Nephron progenitor cell (in vitro differentiated cells): Measurements from ENCODE around the gene TEF.

Experiments used
- DNase-seq: peaks from one replicate; pipeline ENCODE4 v3.0.0; 2021
- H3K27ac Mint-ChIP-seq: 2 replicates; pipeline ENCODE4 v1.8.0; 2021; ENCODE audit warnings: mild to moderate bottlenecking, moderate library complexity, mixed read lengths
- H3K27me3 Mint-ChIP-seq: 2 replicates; pipeline ENCODE4 v1.8.0; 2021; ENCODE audit warnings: mild to moderate bottlenecking, low read depth, mixed read lengths; ENCODE audit not compliant: poor library complexity
- H3K36me3 Mint-ChIP-seq: 2 replicates; pipeline ENCODE4 v1.8.0; 2021; ENCODE audit warnings: low read depth, mixed read lengths
- H3K4me1 Mint-ChIP-seq: 2 replicates; pipeline ENCODE4 v1.8.0; 2021; ENCODE audit warnings: mixed read lengths
- H3K4me3 Mint-ChIP-seq: 2 replicates; pipeline ENCODE4 v1.8.0; 2021; ENCODE audit warnings: mild to moderate bottlenecking, moderate library complexity, mixed read lengths
- H3K9me3 Mint-ChIP-seq: 2 replicates; pipeline ENCODE4 v1.8.0; 2021; ENCODE audit warnings: mild to moderate bottlenecking, moderate library complexity, mixed read lengths
- TF ChIP-seq, protein P1 (sequence below): fragments of 200-600 bp; sonication (generic); IDR thresholded peaks from 2 replicates; pipeline ENCODE4 v1.5.0; 2021; ENCODE audit warnings: antibody characterized with exemption

Gene TEF

DNA sequence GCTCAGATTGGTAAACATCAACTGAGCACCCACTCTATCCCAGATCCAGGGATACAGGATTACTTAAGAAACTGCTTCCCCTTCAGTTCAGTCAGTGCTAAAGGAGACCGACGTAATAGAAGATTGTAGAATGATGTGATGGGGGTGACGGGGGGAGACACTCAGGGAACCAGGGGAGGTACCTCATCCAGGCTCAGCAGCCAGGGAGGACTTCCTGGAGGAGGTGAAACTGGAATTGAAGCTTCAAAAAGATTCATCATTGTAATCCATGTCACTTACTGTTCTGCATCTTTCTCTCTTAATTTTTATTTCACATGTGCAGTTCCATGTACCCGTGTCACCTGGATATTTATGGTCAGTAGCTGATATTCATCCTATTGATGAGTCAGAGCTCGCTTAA, 19.1 kb upstream of the TEF start:
- no peaks in the 10 kb centered on the region for H3K36me3 Mint-ChIP-seq
- TF ChIP-seq, protein P1, sequence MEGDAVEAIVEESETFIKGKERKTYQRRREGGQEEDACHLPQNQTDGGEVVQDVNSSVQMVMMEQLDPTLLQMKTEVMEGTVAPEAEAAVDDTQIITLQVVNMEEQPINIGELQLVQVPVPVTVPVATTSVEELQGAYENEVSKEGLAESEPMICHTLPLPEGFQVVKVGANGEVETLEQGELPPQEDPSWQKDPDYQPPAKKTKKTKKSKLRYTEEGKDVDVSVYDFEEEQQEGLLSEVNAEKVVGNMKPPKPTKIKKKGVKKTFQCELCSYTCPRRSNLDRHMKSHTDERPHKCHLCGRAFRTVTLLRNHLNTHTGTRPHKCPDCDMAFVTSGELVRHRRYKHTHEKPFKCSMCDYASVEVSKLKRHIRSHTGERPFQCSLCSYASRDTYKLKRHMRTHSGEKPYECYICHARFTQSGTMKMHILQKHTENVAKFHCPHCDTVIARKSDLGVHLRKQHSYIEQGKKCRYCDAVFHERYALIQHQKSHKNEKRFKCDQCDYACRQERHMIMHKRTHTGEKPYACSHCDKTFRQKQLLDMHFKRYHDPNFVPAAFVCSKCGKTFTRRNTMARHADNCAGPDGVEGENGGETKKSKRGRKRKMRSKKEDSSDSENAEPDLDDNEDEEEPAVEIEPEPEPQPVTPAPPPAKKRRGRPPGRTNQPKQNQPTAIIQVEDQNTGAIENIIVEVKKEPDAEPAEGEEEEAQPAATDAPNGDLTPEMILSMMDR: no peak
- H3K9me3 Mint-ChIP-seq: no peaks in the 10 kb centered on the region
- no peak for DNase-seq
- H3K4me1 Mint-ChIP-seq: peaks cover 43% of the 10 kb centered on the region
- H3K4me3 Mint-ChIP-seq: no peak overlapping the region
- H3K27me3 Mint-ChIP-seq: no peaks in the 10 kb centered on the region
- peak overlapping the region; percentile 69 for H3K27ac Mint-ChIP-seq

DNA sequence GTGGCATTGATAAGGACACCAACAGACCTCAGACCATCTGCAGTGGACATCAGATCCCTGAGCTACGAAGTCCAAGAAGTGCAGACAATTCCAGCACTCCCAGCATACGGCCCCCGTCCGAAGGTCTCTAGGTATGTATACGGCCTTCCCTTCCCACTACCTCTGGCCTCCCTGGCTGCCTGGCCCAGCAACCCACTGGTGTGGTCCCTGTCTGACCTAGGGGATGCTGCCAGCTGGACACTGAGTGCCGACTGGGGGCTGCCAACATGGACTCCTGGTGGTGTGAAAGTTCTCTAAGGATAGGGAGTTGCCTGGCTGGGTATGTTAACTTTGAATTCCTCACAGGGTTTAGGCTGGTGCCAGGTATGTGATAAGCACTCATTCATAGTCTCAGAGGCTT, 17.5 kb upstream of the TEF start:
- TF ChIP-seq, protein P1: no peak
- Mint-ChIP-seq H3K4me1 (peaks cover 42% of the 10 kb centered on the region), H3K9me3 (no peaks in the 10 kb centered on the region), H3K27me3 (no peaks in the 10 kb centered on the region), H3K27ac (no peak overlapping the region), H3K36me3 (no peaks in the 10 kb centered on the region), H3K4me3 (no peak overlapping the region)
- DNase-seq: no peak

DNA sequence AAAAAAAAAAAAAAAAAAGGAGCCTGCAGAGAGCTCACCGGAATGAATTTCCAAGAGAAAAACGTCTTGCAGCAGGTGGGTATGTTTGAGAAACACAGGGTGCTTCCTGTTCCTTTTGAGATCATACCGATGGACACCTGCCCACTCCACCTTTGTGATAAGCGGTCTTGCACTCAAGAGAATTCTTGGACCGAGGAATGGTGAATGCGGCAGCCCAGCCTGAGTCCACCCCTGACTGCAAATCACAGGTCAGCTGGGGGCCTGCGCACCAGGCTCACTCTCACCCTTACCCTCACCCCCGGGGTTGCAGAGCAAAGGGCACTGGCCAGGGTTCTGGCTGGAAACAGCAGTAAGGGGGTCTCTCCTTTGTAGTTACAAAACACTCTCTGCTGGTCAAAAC, 16.8 kb upstream of the TEF start:
- Mint-ChIP-seq H3K27me3 (peaks cover under 1% of the 10 kb centered on the region), H3K27ac (no peak overlapping the region), H3K36me3 (no peaks in the 10 kb centered on the region), H3K4me1 (peaks cover 42% of the 10 kb centered on the region), H3K4me3 (no peak overlapping the region), H3K9me3 (no peaks in the 10 kb centered on the region)
- TF ChIP-seq, protein P1: no peak
- no peak for DNase-seq

DNA sequence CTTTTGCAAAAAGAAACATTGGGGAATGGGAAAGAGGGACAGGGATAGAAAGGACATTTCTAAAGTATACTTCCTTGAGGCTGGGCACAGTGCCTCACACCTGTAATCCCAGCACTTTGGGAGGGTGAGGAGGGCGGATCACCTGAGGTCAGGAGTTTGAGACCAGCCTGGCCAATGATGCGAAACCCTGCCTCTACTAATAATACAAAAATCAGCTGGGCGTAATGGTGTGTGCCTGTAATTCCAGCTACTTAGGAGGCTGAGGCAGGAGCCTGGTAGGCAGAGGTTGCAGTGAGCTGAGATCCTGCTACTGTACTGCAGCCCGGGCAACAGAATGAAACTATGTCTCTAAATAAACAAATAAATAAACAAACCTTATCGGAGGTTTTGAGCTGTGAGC, 16.3 kb upstream of the TEF start:
- TF ChIP-seq, protein P1: no peak
- Mint-ChIP-seq H3K4me3 (no peak overlapping the region), H3K27me3 (peaks cover 2% of the 10 kb centered on the region), H3K9me3 (no peaks in the 10 kb centered on the region), H3K4me1 (peaks cover 39% of the 10 kb centered on the region), H3K27ac (no peak overlapping the region), H3K36me3 (no peaks in the 10 kb centered on the region)
- no peak for DNase-seq

DNA sequence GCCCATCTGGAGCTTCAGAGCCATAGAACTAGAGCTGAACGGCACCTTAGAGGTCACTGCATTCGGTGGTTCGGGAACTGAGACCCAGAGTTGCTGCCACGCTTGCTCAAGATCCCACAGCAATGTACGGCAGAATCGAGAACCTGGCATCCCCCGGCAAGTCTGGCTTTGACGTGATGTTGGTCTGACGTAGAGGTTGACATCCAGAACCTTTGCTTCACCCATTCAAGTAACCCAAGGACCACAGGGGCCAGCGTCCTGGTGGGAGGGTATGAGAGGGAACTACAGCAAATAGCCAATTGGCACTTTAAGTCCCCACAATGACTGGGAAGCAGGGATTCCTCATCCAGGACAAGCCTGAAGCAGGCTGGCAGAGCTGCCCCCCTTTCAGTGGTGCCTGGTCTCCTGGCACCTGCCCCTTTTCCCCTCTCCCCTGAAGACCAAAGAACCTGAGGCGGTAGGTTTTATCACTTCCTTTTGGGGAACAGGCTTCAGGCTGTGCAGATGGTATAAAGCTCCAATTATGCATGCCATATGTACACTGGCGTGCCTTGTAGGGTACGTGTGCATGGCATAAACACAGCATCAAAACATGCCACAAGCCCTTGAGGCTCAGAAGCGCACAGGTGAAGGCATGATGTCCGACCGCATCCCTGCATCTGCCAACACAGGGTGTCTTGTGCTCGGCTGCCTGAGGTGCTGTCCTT, 15.3 kb upstream of the TEF start:
- no peak overlapping the region for H3K27ac Mint-ChIP-seq
- TF ChIP-seq, protein P1: no peak

DNA sequence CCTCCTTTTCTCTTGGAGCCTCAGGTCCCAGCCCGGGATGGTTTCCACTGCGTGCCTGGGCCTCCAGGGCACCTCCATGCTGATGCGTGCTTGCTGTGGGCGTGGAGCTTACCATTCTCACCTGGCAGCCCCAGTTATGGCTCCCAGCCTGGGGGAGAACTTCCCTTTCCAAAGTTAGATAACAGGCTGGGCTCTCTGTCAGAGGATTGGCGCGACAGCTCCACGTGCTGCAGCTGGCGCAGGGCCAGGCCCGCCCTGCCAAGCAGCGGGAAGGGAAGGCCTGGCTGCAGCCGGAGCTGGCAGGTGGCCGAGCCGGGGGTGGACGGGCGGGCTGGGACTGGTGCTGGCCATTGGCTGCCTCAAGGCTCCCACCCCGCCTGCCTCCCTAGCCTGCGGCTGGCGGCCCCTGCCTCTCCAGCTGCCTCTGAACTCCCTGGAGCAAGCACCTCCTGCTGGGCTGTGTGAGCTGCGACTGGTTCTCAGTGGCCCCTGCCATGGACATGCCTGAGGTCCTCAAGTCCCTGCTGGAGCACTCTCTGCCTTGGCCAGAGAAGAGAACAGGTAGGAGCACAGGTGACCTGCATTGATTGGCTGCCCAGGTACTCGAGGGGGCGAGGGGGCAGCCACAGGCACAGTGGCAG, 14.6 kb upstream of the TEF start:
- no peak overlapping the region for H3K4me3 Mint-ChIP-seq
- no peak overlapping the region for H3K27ac Mint-ChIP-seq
- H3K9me3 Mint-ChIP-seq: no peaks in the 10 kb centered on the region
- no peaks in the 10 kb centered on the region for H3K36me3 Mint-ChIP-seq
- peak; percentile 42 for DNase-seq
- H3K27me3 Mint-ChIP-seq: peaks cover 2% of the 10 kb centered on the region
- TF ChIP-seq, protein P1: no peak
- peaks cover 50% of the 10 kb centered on the region for H3K4me1 Mint-ChIP-seq

More for the DNA sequence above, 15.3 kb upstream of the TEF start:
- Mint-ChIP-seq H3K36me3 (no peaks in the 10 kb centered on the region), H3K9me3 (no peaks in the 10 kb centered on the region), H3K27me3 (peaks cover 2% of the 10 kb centered on the region), H3K4me3 (no peak overlapping the region), H3K4me1 (peaks cover 43% of the 10 kb centered on the region)
- DNase-seq: no peak
